G401.6 (cell line): ENCODE measurements around the gene EFNA5.
A peak's percentile ranks its signal among the peaks of the same experiment; 100 is the strongest.

Experiments
- FAIRE-seq: peaks from 2 replicates; lab custom pipeline; 2012; peaks lifted over from hg19 to GRCh38; lab: Jason Lieb, UNC

The EFNA5 gene

GRCh38 chr5:107484281-107484680, 186.5 kb downstream of the EFNA5 start:
- no peak for FAIRE-seq

DNA sequence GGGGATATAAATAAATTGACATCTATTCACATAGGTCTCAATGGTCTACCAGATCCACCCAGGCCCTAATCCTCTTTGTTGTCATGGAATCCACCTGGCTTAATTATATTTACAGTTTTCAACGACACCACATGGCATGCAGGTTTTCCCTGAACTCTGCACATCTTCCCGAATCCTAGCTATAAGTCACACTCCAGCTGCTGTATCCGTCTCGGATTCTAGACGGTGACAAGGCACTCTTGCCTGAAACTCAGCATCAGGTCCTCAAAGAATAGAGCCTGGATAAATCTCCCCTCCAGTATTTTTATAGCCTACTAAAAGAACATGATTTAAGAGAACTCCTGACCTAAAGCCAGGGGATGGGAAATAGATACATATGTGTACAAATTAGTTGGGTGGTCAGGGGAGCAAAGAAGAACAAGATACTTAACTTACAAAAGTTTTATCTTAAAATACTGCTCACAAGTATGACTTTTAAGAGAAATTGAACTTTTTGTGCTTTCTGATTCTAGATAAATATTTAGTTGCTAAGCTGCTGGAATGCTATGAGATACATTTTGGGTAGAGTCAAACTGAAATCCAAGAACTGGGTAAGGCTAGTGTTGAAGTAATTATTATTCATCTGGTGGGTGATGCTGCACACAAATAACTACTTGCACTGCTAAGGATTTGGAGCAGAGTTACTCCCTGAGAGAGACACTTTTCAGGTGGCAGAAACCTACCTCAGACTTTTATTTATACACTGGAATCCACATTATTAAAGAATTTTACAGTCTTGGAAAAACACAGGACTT, 187.3 kb downstream of the EFNA5 start:
- FAIRE-seq: no peak

DNA sequence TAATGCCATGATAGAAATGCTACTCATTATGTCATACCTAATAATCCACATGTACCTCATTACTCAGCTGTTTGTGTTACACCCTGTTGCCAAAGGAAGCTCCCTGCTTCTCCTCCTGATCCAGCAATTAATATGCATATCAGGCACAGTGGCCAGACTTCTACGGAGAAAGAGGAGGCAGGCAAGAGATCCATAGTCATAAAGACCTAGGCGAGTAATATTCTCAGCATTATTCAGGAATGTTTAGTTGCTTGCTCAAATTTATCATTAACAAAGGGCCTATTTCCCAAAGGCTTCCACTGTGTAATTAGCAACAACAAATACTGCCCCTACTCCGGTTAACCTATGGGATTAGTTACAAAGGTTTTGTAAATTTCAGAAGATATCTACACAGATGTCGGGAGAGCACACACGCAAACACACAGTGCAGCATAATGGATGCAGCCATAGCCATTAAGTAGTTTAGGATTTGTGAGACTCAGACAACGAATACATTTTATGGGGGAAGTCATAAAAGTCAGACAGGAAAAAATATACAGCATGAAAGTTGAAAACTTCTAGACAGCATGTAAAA, 192.6 kb downstream of the EFNA5 start:
- FAIRE-seq: no peak

GRCh38 chr5:107477492-107477891, 193.2 kb downstream of the EFNA5 start:
- FAIRE-seq: no peak

DNA sequence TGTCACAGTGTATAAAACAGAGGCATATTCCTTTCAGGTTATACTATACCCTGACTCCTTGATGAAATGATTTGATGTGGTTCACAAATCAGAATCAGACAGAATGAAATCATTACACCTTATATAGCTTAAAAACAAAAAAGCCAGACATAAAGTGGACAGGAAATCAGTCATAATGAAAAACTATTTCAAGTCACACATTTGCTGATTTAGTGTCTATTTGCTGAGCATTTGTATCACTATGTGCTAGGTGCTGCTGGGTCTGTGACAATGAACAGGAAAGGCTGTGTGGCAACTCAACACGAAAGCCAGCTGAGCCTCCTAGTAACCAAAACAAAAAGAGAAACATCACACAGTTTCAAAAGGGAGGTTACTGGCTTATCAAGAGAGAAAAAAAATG, 194.0 kb downstream of the EFNA5 start:
- FAIRE-seq: no peak

DNA sequence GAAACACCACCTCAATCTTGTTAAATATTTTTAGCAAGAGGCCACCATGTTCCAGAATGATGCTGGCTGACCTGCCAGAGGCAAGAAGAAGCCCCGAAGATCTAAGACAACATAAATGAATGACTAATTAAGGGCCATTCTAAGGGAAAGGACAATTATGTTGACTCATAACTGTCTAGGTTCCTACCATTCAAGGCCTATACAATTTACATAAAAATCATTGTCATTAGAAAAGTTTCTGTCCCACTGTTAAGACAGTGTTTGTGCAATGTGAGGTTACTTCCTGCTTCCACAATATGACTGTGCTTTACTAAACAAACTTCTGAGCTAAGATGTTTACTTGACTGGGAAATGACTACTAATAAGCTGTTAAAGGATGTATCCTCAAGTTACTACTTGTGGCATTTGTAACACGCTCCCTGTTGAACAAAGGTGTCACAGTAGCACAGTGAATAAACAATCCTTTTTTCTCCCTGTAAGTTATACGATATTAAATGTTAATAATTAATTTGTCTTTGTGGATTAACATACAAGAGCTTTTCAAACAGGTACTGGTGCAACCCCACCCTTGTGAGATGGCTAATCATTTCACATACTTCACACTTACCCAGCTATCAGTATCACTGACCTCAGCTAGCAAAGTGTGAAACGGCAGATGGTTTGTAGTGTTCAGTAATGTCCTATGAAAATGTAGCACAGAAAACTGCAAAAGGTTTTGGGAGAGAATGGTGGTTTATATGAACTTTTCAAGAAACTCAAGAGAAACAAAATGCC, 195.8 kb downstream of the EFNA5 start:
- FAIRE-seq: no peak

DNA sequence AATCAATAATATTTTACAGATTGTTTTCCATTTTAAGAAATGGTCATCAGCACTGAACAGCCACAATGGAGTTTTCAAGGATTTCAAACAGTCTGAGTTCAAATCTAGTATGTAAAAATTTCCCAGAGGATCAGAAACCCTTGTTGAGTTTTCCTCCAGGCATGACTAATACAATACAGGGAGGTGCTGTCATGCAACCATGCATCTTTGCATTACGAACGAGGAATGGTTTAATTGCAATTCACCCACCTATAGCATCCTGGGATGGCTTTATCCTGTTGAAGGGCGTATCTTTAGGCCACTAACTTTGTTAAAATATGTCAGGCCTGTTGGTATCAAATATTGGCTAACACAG, 196.4 kb downstream of the EFNA5 start:
- FAIRE-seq: no peak

DNA sequence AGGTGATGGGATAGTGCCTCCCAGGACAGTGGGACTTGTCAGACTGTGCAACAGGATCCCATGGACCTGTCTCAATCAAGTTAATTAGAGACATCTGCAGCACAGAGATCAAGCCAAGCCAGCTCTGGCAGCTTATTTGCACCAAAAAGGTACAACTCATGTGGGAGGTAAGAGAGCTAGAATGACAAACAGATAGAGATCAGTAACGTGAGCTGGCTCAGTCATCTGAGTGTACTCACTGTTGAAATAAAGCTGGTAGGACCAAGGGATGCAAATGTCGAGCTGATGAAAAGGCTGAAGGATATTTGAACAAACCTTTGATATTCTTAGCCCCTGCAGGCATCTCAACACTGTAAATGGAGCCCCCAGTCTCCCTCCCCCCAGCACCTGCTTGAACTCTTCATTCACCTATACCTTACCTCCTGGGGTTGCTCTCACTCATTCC, 198.1 kb downstream of the EFNA5 start:
- FAIRE-seq: no peak

- no peak for FAIRE-seq
Observed at GRCh38 chr5:107470295-107470582, 200.5 kb downstream of the EFNA5 start.

DNA sequence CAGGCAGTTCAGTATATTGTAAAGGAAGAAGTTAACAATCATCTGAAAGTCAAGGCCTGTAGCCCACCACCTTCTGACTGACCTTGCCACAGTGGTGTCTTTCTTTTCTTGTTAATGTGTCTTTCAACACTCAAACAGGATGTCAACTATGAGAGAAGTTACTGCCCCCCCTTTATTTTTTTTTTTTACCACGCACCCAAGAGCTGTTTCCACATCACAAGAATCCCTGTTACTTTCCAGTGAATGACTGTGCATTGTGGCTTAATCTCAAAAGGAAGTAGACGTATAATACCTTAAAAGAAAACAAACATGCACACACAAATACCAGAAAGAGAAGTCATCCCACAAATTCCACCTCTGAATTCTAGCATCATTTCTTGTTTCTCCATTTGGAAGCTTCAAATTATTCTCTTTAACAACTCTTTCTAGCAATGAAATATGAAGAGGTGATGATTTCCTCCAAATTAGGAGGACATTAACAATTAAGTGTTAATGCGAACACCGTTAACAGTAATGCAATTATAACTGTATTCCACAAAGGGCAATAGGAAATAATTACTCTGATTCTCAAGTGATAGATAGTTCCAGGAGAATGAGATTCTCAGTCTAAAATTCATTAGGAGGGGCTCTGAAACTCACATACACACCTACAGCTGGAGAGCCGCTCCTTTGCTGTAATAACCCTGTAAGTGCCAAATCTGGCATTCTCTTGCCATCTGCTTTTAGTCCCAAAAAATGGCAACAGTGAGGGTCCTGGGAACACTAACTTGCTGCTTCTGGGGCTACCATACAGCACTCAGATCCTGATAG, 201.0 kb downstream of the EFNA5 start:
- FAIRE-seq: peak; percentile 77

- no peak for FAIRE-seq
Observed at GRCh38 chr5:107469064-107469463, 201.7 kb downstream of the EFNA5 start.

- FAIRE-seq: no peak
Observed at GRCh38 chr5:107468276-107468675, 202.5 kb downstream of the EFNA5 start.

- FAIRE-seq: peak; percentile 8
Observed at GRCh38 chr5:107467137-107467932, 203.4 kb downstream of the EFNA5 start.

GRCh38 chr5:107466233-107466769, 204.4 kb downstream of the EFNA5 start:
- FAIRE-seq: no peak

GRCh38 chr5:107464876-107465275, 205.9 kb downstream of the EFNA5 start:
- no peak for FAIRE-seq

DNA sequence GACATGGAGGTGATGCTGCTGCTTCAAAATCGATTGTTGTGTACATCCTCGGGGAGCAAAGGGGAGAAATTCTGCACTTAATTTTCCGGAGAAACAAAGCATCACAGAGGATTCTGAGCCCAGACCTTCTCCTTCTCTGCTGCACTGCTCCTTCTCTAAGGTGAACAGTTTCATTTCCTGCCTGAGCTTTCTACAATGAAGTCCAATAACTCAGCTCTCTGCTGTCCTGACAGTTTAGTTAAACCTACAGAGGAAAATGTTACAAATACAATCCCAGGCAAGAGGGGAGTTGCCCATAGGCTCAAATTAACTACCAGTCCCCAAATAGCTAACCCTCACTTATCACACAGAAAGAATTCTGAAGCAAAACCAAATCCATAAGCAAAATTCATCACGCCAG, 206.3 kb downstream of the EFNA5 start:
- FAIRE-seq: no peak

- FAIRE-seq: no peak
Observed at GRCh38 chr5:107463731-107464130, 207.0 kb downstream of the EFNA5 start.

- FAIRE-seq: no peak
Observed at GRCh38 chr5:107461770-107462169, 209.0 kb downstream of the EFNA5 start.

DNA sequence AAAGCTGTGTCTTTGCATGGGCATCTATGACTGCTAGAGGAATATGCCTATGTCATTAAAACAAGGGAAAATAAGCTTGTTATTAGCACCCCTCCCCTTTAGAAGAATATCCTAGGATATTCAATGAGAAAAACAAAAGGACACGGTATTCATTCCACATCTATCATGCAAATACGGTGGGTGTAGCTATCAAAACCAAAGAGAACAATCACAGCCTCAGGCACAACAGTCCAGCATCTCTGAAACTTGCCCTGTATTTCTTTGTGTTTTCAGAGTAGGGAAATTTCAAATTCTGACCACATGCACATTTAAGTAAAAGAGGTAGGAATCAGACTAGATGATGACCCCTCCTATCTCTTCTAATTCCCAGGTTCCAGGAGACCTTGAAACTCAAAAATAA, 209.9 kb downstream of the EFNA5 start:
- FAIRE-seq: no peak

- FAIRE-seq: no peak
Observed at GRCh38 chr5:107459605-107460004, 211.1 kb downstream of the EFNA5 start.

DNA sequence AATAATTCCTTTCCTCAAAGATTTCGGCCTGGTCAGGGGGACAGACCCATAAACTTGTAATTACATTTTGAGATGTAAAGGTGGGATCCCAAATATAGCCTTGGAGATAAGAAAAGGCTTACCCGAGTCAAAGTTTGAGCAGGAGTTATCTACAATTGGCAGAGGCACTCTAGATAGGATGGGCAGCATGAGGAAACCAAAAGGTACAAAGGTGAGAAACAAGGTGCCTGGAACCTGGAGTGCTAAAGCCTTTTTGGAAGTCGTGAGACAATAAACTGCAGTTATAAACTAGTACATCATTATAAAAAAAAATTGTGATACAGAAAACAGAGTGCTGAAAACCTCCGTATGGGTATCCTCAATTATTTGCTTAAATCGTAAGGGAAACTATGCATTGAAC, 212.4 kb downstream of the EFNA5 start:
- no peak for FAIRE-seq

DNA sequence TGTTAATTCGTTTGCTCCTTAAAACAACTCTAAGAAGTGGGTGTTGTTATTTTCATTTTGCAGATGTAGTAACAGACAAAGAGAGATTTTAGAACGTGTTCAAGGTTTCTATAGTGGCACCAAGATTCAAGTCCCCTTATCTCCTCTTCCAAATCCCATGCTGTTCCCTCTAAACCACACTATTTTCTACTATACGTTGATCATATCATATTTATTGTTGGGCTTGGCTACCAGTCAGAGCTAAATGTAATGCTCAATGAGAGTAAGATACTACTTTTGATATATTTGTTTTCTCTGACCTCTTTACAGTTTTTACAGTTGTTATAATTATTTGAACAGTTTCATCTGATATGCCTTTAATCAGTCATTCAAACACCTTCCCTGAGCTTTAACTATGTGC, 212.9 kb downstream of the EFNA5 start:
- no peak for FAIRE-seq
